K562 (cell line): ENCODE measurements around the gene BRINP1. TPM values are rescaled to one million over a fixed set of nuclear protein-coding genes. Genes with fewer than 3 reads are reported as not detected.

Experiments used
- ATAC-seq: fragments of 200-7000 bp; cut with Tn5 transposase; 3 replicates; pipeline ENCODE4 v1.9.1; 2020; ENCODE audit warnings: moderate library complexity
- BruUV-seq: library from RNA; stranded (reverse); fragments of 400-500 nt; replicated peaks from 2 replicates; lab custom pipeline; 2021; lab: Mats Ljungman, UMichigan
- CTCF ChIA-PET: fragments of 300-600 bp; formaldehyde crosslinking; extraction: SDS; loops from one replicate; lab custom pipeline; 2021; ENCODE audit warnings: low intra/inter-chr PET ratio; lab: Yijun Ruan, JAX
- POLR2A ChIA-PET: fragments of 300-600, 350-650 bp; sonication (Branson Sonifier 250); formaldehyde crosslinking; extraction: SDS; loops from one replicate; lab custom pipeline; 2021; ENCODE audit warnings: antibody characterized with exemption, inconsistent platforms; lab: Yijun Ruan, JAX
- DNase-seq, 4 experiments: peaks; one replicate each; pipeline versions ENCODE4 v3.0.0 to v3.0.0-alpha.2; 2011 to 2018; ENCODE audit warnings: low spot score in 3 of 4, mixed read lengths in 3 of 4; ENCODE audit errors: extremely low read depth in 1 of 4
- FAIRE-seq: peaks from 2 replicates; lab custom pipeline; 2011; peaks lifted over from hg19 to GRCh38; lab: Jason Lieb, UNC
- H2AFZ ChIP-seq: 2 replicates; pipeline ENCODE4 v1.6.0; 2011; ENCODE audit warnings: low read depth, low read length, control low read depth, inconsistent platforms
- H3K27ac ChIP-seq: fragments of 200-600 bp; 3 replicates; pipeline ENCODE4 v1.8.0; 2011; ENCODE audit warnings: low read depth, mild to moderate bottlenecking, control low read depth, inconsistent platforms, low read length, moderate library complexity, mixed read lengths; ENCODE audit errors: extremely low read depth
- H3K27me3 ChIP-seq, 2 experiments: fragments of 300-600 bp in 1 of 2; 2 replicates in 1 of 2; 3 replicates in 1 of 2; pipeline versions ENCODE4 v1.6.0 to v1.8.0; 2011; ENCODE audit warnings: inconsistent platforms in 2 of 2, low read length in 2 of 2, mild to moderate bottlenecking in 1 of 2, mixed read lengths in 1 of 2, moderate library complexity in 1 of 2; ENCODE audit not compliant: control insufficient read depth in 2 of 2, insufficient read depth in 2 of 2
- H3K36me3 ChIP-seq: fragments of 300-600 bp; 3 replicates; pipeline ENCODE4 v1.8.0; 2011; ENCODE audit warnings: mild to moderate bottlenecking, low read length, inconsistent platforms; ENCODE audit not compliant: control insufficient read depth, insufficient read depth
- H3K4me1 ChIP-seq, 2 experiments: fragments of 200-600 bp in 1 of 2; replicated peaks in 1 of 2; 2 replicates in 1 of 2; 3 replicates in 1 of 2; pipeline versions ENCODE4 v1.5.1 to v1.8.0; 2011; ENCODE audit warnings: inconsistent platforms in 2 of 2, low read length in 2 of 2, mild to moderate bottlenecking in 1 of 2, mixed read lengths in 1 of 2, moderate library complexity in 1 of 2; ENCODE audit not compliant: control insufficient read depth in 2 of 2, insufficient read depth in 2 of 2
- H3K4me2 ChIP-seq: 2 replicates; pipeline ENCODE4 v1.6.1; 2011; ENCODE audit warnings: low read length, control low read depth, inconsistent platforms, mixed read lengths; ENCODE audit not compliant: insufficient read depth
- H3K4me3 ChIP-seq: fragments of 200-600 bp; sonication (generic), shearing (Covaris generic); 2 replicates; pipeline ENCODE4 v1.5.1; 2016; ENCODE audit warnings: control low read depth, inconsistent platforms
- H3K79me2 ChIP-seq: fragments of 200-600 bp; 3 replicates; pipeline ENCODE4 v1.8.0; 2011; ENCODE audit warnings: low read length, inconsistent platforms; ENCODE audit not compliant: control insufficient read depth, insufficient read depth
- H3K9ac ChIP-seq, 2 experiments: 2 replicates each; pipeline versions ENCODE4 v1.6.0 to v1.6.1; 2011; ENCODE audit warnings: low read depth in 2 of 2, low read length in 2 of 2, control low read depth in 1 of 2, inconsistent platforms in 1 of 2, mild to moderate bottlenecking in 1 of 2, mixed read lengths in 1 of 2; ENCODE audit not compliant: insufficient read depth in 1 of 2
- H3K9me1 ChIP-seq: one replicate; pipeline ENCODE4 v1.6.0; 2011; ENCODE audit warnings: inconsistent platforms, mild to moderate bottlenecking, low read length, moderate library complexity; ENCODE audit not compliant: control insufficient read depth, insufficient read depth
- H3K9me3 ChIP-seq: replicated peaks from 2 replicates; pipeline ENCODE4 v1.5.1; 2011; ENCODE audit warnings: low read depth, low read length, inconsistent platforms; ENCODE audit not compliant: control insufficient read depth, insufficient read depth
- H4K20me1 ChIP-seq: replicated peaks from 2 replicates; pipeline ENCODE4 v1.6.1; 2011; ENCODE audit warnings: low read length, inconsistent platforms, mixed read lengths; ENCODE audit not compliant: control insufficient read depth, insufficient read depth
- EHMT2 ChIP-seq: fragments of 450-650 bp; IDR thresholded peaks from 2 replicates; pipeline ENCODE4 v1.6.1; 2018; ENCODE audit warnings: antibody characterized with exemption
- GABPA ChIP-seq: fragments of 200-800 bp; sonication (Bioruptor generic); conservative IDR thresholded peaks from 2 replicates; pipeline ENCODE4 v1.6.1; 2016; ENCODE audit warnings: low read depth, missing genetic modification characterization, missing compliant biosample characterization
- HDAC2 ChIP-seq: fragments of 450-650 bp; IDR thresholded peaks from 2 replicates; pipeline ENCODE4 v1.6.1; 2016; ENCODE audit warnings: mild to moderate bottlenecking
- KLF6 ChIP-seq: fragments of 250-450 bp; sonication (Bioruptor Pico); IDR thresholded peaks from 2 replicates; pipeline ENCODE4 v1.4.0; 2020; ENCODE audit warnings: mild to moderate bottlenecking, moderate library complexity, borderline replicate concordance
- MIER1 ChIP-seq: fragments of 450-650 bp; IDR thresholded peaks from 2 replicates; pipeline ENCODE4 v1.6.1; 2016; ENCODE audit warnings: antibody characterized with exemption, mild to moderate bottlenecking, low read depth
- PHF20 ChIP-seq: fragments of 450-650 bp; IDR thresholded peaks from 2 replicates; pipeline ENCODE4 v1.6.1; 2018; ENCODE audit not compliant: partially characterized antibody
- WGBS: fragments of 100-300 bp; shearing (Covaris generic); methylation state at CpG from one replicate; pipeline ENCODE4 v1.1.6; 2016; ENCODE audit warnings: low coverage, mixed read lengths; ENCODE audit not compliant: insufficient coverage; ENCODE audit errors: missing lambda C conversion rate; 5-methylcytosine and 5-hydroxymethylcytosine counted together
- in situ Hi-C: fragments of 300-500 bp; cut with MboI; formaldehyde crosslinking; loops from 4 replicates; pipeline ENCODE4 v1.15.0; 2018; ENCODE audit warnings: inconsistent platforms, mixed read lengths
- intact Hi-C: fragments of 100-400 bp; cut with micrococcal nuclease; formaldehyde crosslinking; loops from 2 replicates; pipeline ENCODE4 v1.14.2; 2022
- polyA plus RNA-seq, 8 experiments: library from polyadenylated mRNA; depleted of rRNA in 4 of 8; stranded (reverse) in 5 of 8; unstranded in 3 of 8; fragments of >200 nt; fragmentation: Nextera tagmentation in 2 of 8; fragmentation: Illumina TruSeq in 1 of 8; extraction: Ambion mirVana in 2 of 8; extraction: Trizol in 1 of 8; gene quantifications; 2 replicates each; pipeline versions ENCODE4 v1.2.1 to v1.2.3, GENCODE V29; 2011 to 2014; ENCODE audit warnings: inconsistent platforms in 1 of 8, missing spikeins in 1 of 8
- total RNA-seq, 7 experiments: library from RNA; depleted of rRNA in 6 of 7; stranded (reverse); fragments of >200 nt in 6 of 7; fragmentation: Illumina TruSeq in 2 of 7; extraction: Trizol in 2 of 7; gene quantifications; 2 replicates each; pipeline versions ENCODE4 v1.2.1 to v1.2.3, GENCODE V29; 2011 to 2021; ENCODE audit warnings: low replicate concordance in 1 of 7
- TF ChIP-seq, protein P1 (sequence below), 2 experiments: fragments of 450-650 bp; formaldehyde crosslinking in 1 of 2; IDR thresholded peaks; 2 replicates each; pipeline versions ENCODE4 v1.4.0 to v1.6.1; 2014 to 2020; ENCODE audit warnings: mild to moderate bottlenecking in 2 of 2, borderline replicate concordance in 1 of 2, low read depth in 1 of 2

Gene BRINP1
- total and polyA plus RNA-seq, 9 of the 15 experiments (the other 6 are each of a cell fraction or from before 2014, with no cell fraction given): not detected

- no peak for TF ChIP-seq KLF6
- no peak for TF ChIP-seq PHF20
- TF ChIP-seq HDAC2: no peak
- H3K9ac ChIP-seq: no peak overlapping the region
- H3K36me3 ChIP-seq: no peaks in the 10 kb centered on the region
- no peaks in the 10 kb centered on the region for H3K79me2 ChIP-seq
- no peak for ATAC-seq
- in situ Hi-C loops (no loop called here), intact Hi-C loops (no loop called here)
- 3% methylated on average over 2 of the region's 2 CpGs for WGBS
- BruUV-seq: no TSS peak
- no peak overlapping the region for H2AFZ ChIP-seq
- no peak overlapping the region for H3K4me3 ChIP-seq
- H3K9me3 ChIP-seq: no peaks in the 10 kb centered on the region
- no peak overlapping the region for H3K27ac ChIP-seq
- FAIRE-seq: no peak
- POLR2A ChIA-PET: no interaction called here
- DNase-seq: no peak
- no peaks in the 10 kb centered on the region for H3K9me1 ChIP-seq
- H4K20me1 ChIP-seq: no peaks in the 10 kb centered on the region
- CTCF ChIA-PET: no interaction called here
- H3K27me3 ChIP-seq: no peaks in the 10 kb centered on the region
- no peak overlapping the region for H3K4me2 ChIP-seq
- H3K4me1 ChIP-seq: no peaks in the 10 kb centered on the region
These were observed 3.7 kb upstream of the BRINP1 start for GRCh38 chr9:119372951-119373350.

GRCh38 chr9:119370816-119371215 is 1.6 kb upstream of the BRINP1 start:
- no peaks in the 10 kb centered on the region for H3K27me3 ChIP-seq
- intact Hi-C loops: no loop called here
- H3K79me2 ChIP-seq: no peaks in the 10 kb centered on the region
- no peaks in the 10 kb centered on the region for H3K4me1 ChIP-seq
- H3K9me3 ChIP-seq: no peaks in the 10 kb centered on the region
- TF ChIP-seq, protein P1, sequence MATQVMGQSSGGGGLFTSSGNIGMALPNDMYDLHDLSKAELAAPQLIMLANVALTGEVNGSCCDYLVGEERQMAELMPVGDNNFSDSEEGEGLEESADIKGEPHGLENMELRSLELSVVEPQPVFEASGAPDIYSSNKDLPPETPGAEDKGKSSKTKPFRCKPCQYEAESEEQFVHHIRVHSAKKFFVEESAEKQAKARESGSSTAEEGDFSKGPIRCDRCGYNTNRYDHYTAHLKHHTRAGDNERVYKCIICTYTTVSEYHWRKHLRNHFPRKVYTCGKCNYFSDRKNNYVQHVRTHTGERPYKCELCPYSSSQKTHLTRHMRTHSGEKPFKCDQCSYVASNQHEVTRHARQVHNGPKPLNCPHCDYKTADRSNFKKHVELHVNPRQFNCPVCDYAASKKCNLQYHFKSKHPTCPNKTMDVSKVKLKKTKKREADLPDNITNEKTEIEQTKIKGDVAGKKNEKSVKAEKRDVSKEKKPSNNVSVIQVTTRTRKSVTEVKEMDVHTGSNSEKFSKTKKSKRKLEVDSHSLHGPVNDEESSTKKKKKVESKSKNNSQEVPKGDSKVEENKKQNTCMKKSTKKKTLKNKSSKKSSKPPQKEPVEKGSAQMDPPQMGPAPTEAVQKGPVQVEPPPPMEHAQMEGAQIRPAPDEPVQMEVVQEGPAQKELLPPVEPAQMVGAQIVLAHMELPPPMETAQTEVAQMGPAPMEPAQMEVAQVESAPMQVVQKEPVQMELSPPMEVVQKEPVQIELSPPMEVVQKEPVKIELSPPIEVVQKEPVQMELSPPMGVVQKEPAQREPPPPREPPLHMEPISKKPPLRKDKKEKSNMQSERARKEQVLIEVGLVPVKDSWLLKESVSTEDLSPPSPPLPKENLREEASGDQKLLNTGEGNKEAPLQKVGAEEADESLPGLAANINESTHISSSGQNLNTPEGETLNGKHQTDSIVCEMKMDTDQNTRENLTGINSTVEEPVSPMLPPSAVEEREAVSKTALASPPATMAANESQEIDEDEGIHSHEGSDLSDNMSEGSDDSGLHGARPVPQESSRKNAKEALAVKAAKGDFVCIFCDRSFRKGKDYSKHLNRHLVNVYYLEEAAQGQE (IDR thresholded peaks at IDR 0.05; ENCODE audit: borderline replicate concordance): peak; percentile 94
- TF ChIP-seq, protein P1 (CRISPR knock-in tag; IDR thresholded peaks at IDR 0.05; ENCODE audit: low read depth): peak; percentile 93
- TF ChIP-seq GABPA (no peak), MIER1 (peak; percentile 75), EHMT2 (peak; percentile 78)
- no peaks in the 10 kb centered on the region for H3K36me3 ChIP-seq
- ChIA-PET CTCF (no interaction called here), POLR2A (no interaction called here)
- BruUV-seq: no TSS peak
- in situ Hi-C loops: no loop called here
- ATAC-seq: no peak
- FAIRE-seq: no peak
- H3K9me1 ChIP-seq: no peaks in the 10 kb centered on the region
- 0% methylated on average over 5 of the region's 8 CpGs for WGBS
- no peaks in the 10 kb centered on the region for H4K20me1 ChIP-seq
- H3K27ac ChIP-seq: no peak overlapping the region
- H3K9ac ChIP-seq: no peak overlapping the region
- peak; percentile 8 to 19 (median 18) for DNase-seq
- H3K4me3 ChIP-seq: no peak overlapping the region
- no peak overlapping the region for H2AFZ ChIP-seq
- no peak overlapping the region for H3K4me2 ChIP-seq
